Measurements from ENCODE around the gene TAF13. TPM values are rescaled to one million over a fixed set of nuclear protein-coding genes. Genes with fewer than 3 reads are reported as not detected.

The TAF13 gene
- total and polyA plus RNA-seq, 9 of the 15 experiments (the other 6 are each of a cell fraction or from before 2014, with no cell fraction given): 14.9 to 77.2 (median 38.7) TPM

GRCh38 chr1:109090196-109091077, 14.6 kb upstream of the TAF13 start, which contains the start of gene TMEM167B (continued):
- peak; percentile 88 for TF ChIP-seq ZBTB1 (CRISPR knock-in tag; IDR thresholded peaks at IDR 0.05; ENCODE audit: borderline replicate concordance, low read depth)
- peak; percentile 64 for TF ChIP-seq EGR1 (conservative IDR thresholded peaks at IDR 0.05)
- no peak for TF ChIP-seq TSC22D4 (tag; IDR thresholded peaks at IDR 0.05)
- peak; percentile 5; the same call in 1 of the 2 replicates for TF ChIP-seq ZNF41 (CRISPR knock-in tag; conservative IDR thresholded peaks at IDR 0.05)
- no peak for TF ChIP-seq IRF2 (CRISPR knock-in tag; IDR thresholded peaks at IDR 0.05)
- TF ChIP-seq THRB (CRISPR knock-in tag; conservative IDR thresholded peaks at IDR 0.05): no peak
- peak; percentile 69; the same call in 1 of the 2 replicates for TF ChIP-seq ZNF766 (CRISPR knock-in tag; conservative IDR thresholded peaks at IDR 0.05)
- peak; percentile 49 for TF ChIP-seq NCOR1 (IDR thresholded peaks at IDR 0.05)
- TF ChIP-seq ZHX1 (conservative IDR thresholded peaks at IDR 0.05; ENCODE audit: low read length): peak; percentile 94
- no peak for TF ChIP-seq HIVEP1 (CRISPR knock-in tag; IDR thresholded peaks at IDR 0.05)
- peak; percentile 78; the same call in 1 of the 2 replicates for TF ChIP-seq PHF8 (IDR thresholded peaks at IDR 0.05; ENCODE audit: borderline replicate concordance, low read length)
- no peak for TF ChIP-seq HMGXB4 (CRISPR knock-in tag; IDR thresholded peaks at IDR 0.05)
- TF ChIP-seq ZNF143 (CRISPR knock-in tag; IDR thresholded peaks at IDR 0.05): peak; percentile 46; the same call in 1 of the 2 replicates
- TF ChIP-seq CHCHD3 (CRISPR knock-in tag; IDR thresholded peaks at IDR 0.05): 0 out of 2 replicates have a peak, but pooled peaks have one; percentile 57
- TF ChIP-seq BRD4 (IDR thresholded peaks at IDR 0.05): no peak
- no peak for TF ChIP-seq ETV6 (IDR thresholded peaks at IDR 0.05; ENCODE audit: borderline replicate concordance in 1 of 2, low read depth in 2 of 2, low read length in 1 of 2)
- TF ChIP-seq ETV6 (CRISPR knock-in tag; IDR thresholded peaks at IDR 0.05; ENCODE audit: borderline replicate concordance): no peak
